DND-41 (cell line): ENCODE data around the gene ZFAND2B.
"Not testable (repeated sequence)": the region's sequence is repeated elsewhere in the genome, so short reads cannot be mapped to it uniquely, and the experiment has no call there.

ENCODE experiments used
- ATAC-seq: fragments of 200-7000 bp; cut with Tn5 transposase; 3 replicates; pipeline ENCODE4 v1.9.1; 2021; ENCODE audit warnings: low read depth; ENCODE audit not compliant: insufficient read depth
- DNase-seq: peaks from one replicate; pipeline ENCODE4 v3.0.0-alpha.2; 2020
- H2AFZ ChIP-seq: 2 replicates; pipeline ENCODE4 v1.6.0; 2012; ENCODE audit warnings: low read depth, low read length
- H3K27ac ChIP-seq: 2 replicates; pipeline ENCODE4 v1.5.1; 2012; ENCODE audit warnings: low read length, inconsistent platforms
- H3K27me3 ChIP-seq: fragments of 200-600 bp; sonication (generic); 2 replicates; pipeline ENCODE4 v1.6.0; 2012; ENCODE audit warnings: low read length, mild to moderate bottlenecking, inconsistent platforms; ENCODE audit not compliant: insufficient read depth, poor library complexity
- H3K36me3 ChIP-seq: 2 replicates; pipeline ENCODE4 v1.5.1; 2012; ENCODE audit warnings: low read length, inconsistent platforms; ENCODE audit not compliant: insufficient read depth
- H3K4me1 ChIP-seq: 2 replicates; pipeline ENCODE4 v1.5.1; 2012; ENCODE audit warnings: mild to moderate bottlenecking, low read length; ENCODE audit not compliant: insufficient read depth
- H3K4me2 ChIP-seq: 2 replicates; pipeline ENCODE4 v1.6.0; 2012; ENCODE audit warnings: mild to moderate bottlenecking, moderate library complexity, low read length, inconsistent platforms; ENCODE audit not compliant: insufficient read depth
- H3K4me3 ChIP-seq, 2 experiments: fragments of 200-600 bp in 1 of 2; shearing (Covaris generic) in 1 of 2; 2 replicates each; pipeline ENCODE4 v1.5.1; 2012 to 2016; ENCODE audit warnings: inconsistent platforms in 2 of 2, low read length in 2 of 2, mild to moderate bottlenecking in 2 of 2, low read depth in 1 of 2, moderate library complexity in 1 of 2
- H3K79me2 ChIP-seq: 2 replicates; pipeline ENCODE4 v1.6.0; 2012; ENCODE audit warnings: low read length, inconsistent platforms; ENCODE audit not compliant: insufficient read depth
- H3K9ac ChIP-seq: 2 replicates; pipeline ENCODE4 v1.6.0; 2012; ENCODE audit warnings: low read depth, mild to moderate bottlenecking, inconsistent platforms, low read length, moderate library complexity
- H3K9me3 ChIP-seq: 2 replicates; pipeline ENCODE4 v1.5.1; 2012; ENCODE audit warnings: low read length, moderate library complexity, mild to moderate bottlenecking, inconsistent platforms; ENCODE audit not compliant: insufficient read depth, severe bottlenecking
- H4K20me1 ChIP-seq: 2 replicates; pipeline ENCODE4 v1.6.0; 2012; ENCODE audit warnings: low read length; ENCODE audit not compliant: insufficient read depth
- EZH2 ChIP-seq: IDR thresholded peaks from 3 replicates; pipeline ENCODE4 v1.6.1; 2012; ENCODE audit warnings: borderline replicate concordance, low read depth, mild to moderate bottlenecking, moderate library complexity, low read length, inconsistent platforms; ENCODE audit not compliant: severe bottlenecking
- TF ChIP-seq, protein P1 (sequence below): IDR thresholded peaks from 2 replicates; pipeline ENCODE4 v1.5.1; 2012; ENCODE audit warnings: borderline replicate concordance, low read length, moderate library complexity, mild to moderate bottlenecking; ENCODE audit not compliant: poor library complexity, severe bottlenecking; ENCODE audit errors: extremely low read depth

The ZFAND2B gene

DNA sequence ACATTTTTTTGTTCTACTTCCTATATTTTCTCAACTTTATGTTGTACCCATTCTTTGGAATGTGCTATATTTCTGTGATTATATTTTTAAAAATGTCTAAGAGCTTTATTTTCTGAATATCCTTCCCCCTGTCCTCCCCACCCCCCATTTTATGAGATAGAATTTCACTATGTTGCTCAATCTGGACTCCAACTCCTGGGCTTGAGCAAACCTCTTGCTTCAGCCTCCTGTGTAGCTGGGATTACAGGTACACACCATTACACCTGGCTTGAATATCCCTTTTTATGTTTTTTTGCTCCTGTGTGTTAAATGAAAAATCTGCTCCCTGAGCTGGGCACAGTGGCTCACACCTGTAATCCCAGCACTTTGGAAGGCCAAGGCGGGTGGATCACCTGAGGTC, 9.2 kb upstream of the ZFAND2B start:
- no peak for TF ChIP-seq EZH2
- TF ChIP-seq, protein P1, sequence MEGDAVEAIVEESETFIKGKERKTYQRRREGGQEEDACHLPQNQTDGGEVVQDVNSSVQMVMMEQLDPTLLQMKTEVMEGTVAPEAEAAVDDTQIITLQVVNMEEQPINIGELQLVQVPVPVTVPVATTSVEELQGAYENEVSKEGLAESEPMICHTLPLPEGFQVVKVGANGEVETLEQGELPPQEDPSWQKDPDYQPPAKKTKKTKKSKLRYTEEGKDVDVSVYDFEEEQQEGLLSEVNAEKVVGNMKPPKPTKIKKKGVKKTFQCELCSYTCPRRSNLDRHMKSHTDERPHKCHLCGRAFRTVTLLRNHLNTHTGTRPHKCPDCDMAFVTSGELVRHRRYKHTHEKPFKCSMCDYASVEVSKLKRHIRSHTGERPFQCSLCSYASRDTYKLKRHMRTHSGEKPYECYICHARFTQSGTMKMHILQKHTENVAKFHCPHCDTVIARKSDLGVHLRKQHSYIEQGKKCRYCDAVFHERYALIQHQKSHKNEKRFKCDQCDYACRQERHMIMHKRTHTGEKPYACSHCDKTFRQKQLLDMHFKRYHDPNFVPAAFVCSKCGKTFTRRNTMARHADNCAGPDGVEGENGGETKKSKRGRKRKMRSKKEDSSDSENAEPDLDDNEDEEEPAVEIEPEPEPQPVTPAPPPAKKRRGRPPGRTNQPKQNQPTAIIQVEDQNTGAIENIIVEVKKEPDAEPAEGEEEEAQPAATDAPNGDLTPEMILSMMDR, result no peak
- H4K20me1 ChIP-seq, result no peaks in the 10 kb centered on the region
- no peaks in the 10 kb centered on the region for H3K4me1 ChIP-seq
- H3K27me3 ChIP-seq, result no peaks in the 10 kb centered on the region
- H3K36me3 ChIP-seq, result no peaks in the 10 kb centered on the region
- DNase-seq (no peak), ATAC-seq (no peak)
- no peak overlapping the region for H3K4me3 ChIP-seq
- H2AFZ ChIP-seq, result no peak overlapping the region
- H3K79me2 ChIP-seq, result no peaks in the 10 kb centered on the region
- H3K9ac ChIP-seq, result no peak overlapping the region
- no peak overlapping the region for H3K4me2 ChIP-seq
- H3K9me3 ChIP-seq, result no peaks in the 10 kb centered on the region
- no peak overlapping the region for H3K27ac ChIP-seq

DNA sequence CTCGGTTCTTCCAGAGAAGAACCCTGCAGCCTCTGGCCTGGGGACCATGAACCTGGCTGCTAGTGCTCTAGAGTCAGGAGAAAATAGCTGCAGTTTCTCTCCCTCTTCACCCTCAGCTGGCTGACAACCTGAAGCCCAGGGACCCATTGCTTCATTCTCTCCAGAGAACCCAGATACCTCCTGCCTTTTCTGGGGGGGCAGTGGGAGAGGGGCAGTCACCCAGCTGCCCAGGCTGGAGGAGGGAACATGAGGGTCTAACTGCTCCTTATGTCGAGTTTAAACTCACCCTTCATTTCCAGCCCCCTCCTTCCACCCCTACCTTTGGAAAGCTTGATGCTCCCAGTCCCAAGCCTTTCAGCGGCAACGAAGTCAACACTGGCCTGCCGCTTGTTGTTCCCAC, 7.6 kb upstream of the ZFAND2B start:
- Histone ChIP-seq H3K36me3 (no peaks in the 10 kb centered on the region), H3K27me3 (no peaks in the 10 kb centered on the region), H3K27ac (no peak overlapping the region), H3K4me1 (no peaks in the 10 kb centered on the region), H4K20me1 (no peaks in the 10 kb centered on the region), H2AFZ (no peak overlapping the region), H3K4me2 (no peak overlapping the region), H3K9ac (no peak overlapping the region), H3K9me3 (no peaks in the 10 kb centered on the region), H3K4me3 (no peak overlapping the region), H3K79me2 (no peaks in the 10 kb centered on the region)
- DNase-seq, result no peak
- TF ChIP-seq, protein P1, result no peak
- TF ChIP-seq EZH2, result no peak
- no peak for ATAC-seq

DNA sequence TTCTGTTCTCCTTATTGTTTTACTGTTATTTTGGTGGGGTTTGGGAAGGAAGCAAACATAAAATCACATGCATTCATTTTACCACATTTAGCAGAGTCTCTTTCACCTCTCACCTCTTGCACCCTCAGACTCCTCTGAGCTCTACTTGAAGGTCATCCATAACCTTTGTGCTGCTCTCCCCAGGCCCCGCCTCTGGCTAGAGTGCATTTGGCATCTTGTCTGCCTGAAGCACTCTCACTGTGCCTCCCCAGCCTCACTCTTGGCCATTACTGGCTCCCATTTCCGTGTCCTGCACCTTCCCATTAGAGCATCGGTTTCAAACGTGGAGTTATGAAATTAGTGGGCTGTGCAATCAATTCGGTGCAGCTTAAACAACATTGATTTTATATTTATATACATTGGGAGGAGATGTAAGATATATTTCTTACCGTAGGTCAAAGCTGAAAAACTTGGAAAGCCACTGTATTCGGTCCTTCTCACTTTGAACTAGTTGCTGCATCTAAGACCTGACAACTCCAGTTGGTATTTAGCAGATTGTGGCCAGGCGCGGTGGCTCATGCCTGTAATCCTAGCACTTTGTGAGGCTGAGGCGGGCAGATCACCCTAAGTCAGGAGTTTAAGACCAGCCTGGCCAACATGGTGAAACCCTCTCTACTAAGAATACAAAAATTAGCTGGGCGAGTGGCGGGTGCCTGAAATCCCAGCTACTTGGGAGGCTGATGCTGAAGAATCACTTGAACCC, 6.9 kb upstream of the ZFAND2B start:
- no peaks in the 10 kb centered on the region for H3K9me3 ChIP-seq
- ATAC-seq (no peak), DNase-seq (no peak)
- H3K9ac ChIP-seq, result no peak overlapping the region
- H3K27me3 ChIP-seq, result no peaks in the 10 kb centered on the region
- H3K79me2 ChIP-seq, result no peaks in the 10 kb centered on the region
- H3K27ac ChIP-seq, result no peak overlapping the region
- no peak overlapping the region for H3K4me2 ChIP-seq
- H2AFZ ChIP-seq, result no peak overlapping the region
- no peaks in the 10 kb centered on the region for H4K20me1 ChIP-seq
- H3K36me3 ChIP-seq, result no peaks in the 10 kb centered on the region
- TF ChIP-seq, protein P1, result no peak
- TF ChIP-seq EZH2, result no peak
- no peaks in the 10 kb centered on the region for H3K4me1 ChIP-seq
- no peak overlapping the region for H3K4me3 ChIP-seq

DNA sequence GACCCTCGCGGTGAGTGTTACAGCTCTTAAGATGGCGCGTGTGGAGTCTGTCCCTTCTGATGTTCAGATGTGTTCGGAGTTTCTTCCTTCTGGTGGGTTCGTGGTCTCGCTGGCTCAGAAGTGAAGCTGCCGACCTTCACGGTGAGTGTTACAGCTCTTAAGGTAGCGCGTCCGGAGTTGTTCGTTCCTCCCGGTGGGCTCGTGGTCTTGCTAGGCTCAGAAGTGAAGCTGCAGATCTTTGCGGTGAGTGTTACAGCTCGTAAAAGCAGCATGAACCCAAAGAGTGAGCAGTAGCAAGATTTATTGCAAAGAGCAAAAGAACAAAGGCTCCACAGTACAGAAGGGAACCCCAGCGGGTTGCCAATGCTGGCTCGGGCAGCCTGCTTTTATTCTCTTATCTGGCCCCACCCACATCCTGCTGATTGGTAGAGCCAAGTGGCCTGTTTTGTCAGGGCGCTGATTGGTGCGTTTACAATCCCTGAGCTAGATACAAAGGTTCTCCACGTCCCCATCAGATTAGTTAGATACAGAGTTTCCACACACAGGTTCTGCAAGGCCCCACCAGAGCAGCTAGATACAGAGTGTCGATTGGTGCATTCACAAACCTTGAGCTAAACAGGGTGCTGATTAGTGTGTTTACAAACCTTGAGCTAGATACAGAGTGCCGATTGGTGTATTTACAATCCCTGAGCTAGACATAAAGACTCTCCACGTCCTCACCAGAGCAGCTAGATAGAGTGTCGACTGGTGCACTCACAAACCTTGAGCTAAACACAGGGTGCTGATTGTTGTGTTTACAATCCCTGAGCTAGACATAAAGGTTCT, 5.9 kb upstream of the ZFAND2B start:
- H3K9me3 ChIP-seq, H3K4me3 ChIP-seq, H3K4me1 ChIP-seq, H4K20me1 ChIP-seq, H3K27ac ChIP-seq, H3K9ac ChIP-seq, H3K4me2 ChIP-seq, H2AFZ ChIP-seq, H3K27me3 ChIP-seq, ATAC-seq, H3K36me3 ChIP-seq, DNase-seq, H3K79me2 ChIP-seq: not testable (repeated sequence)

DNA sequence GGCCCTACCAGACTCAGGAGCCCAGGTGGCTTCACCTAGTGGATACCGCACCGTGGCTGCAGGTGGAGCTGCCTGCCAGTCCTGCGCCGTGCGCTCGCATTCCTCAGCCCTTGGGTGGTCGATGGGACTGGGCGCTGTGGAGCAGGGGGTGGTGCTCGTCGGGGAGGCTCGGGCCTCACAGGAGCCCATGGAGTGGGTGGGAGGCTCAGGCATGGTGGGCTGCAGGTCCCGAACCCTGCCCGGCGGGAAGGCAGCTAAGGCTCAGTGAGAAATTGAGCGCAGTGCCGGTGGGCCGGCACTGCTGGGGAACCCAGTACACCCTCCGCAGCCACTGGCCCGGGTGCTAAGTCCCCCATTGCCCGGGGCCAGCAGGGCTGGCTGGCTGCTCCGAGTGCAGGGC, 5.3 kb upstream of the ZFAND2B start:
- H3K27ac ChIP-seq, H3K79me2 ChIP-seq, DNase-seq: not testable (repeated sequence)

More for the DNA sequence above, 5.3 kb upstream of the ZFAND2B start:
- H3K4me1 ChIP-seq, H3K4me3 ChIP-seq, H3K4me2 ChIP-seq, ATAC-seq, H3K9me3 ChIP-seq, H3K36me3 ChIP-seq, H2AFZ ChIP-seq, H3K9ac ChIP-seq, H4K20me1 ChIP-seq, H3K27me3 ChIP-seq: not testable (repeated sequence)
